H1 (cell line): ENCODE measurements around the gene GPA33. TPM values are rescaled to one million over a fixed set of nuclear protein-coding genes. Genes with fewer than 3 reads are reported as not detected.

ENCODE experiments used
- CTCF ChIA-PET: fragments of 300-600 bp; sonication (Branson Sonifier 250); formaldehyde crosslinking; loops from one replicate; lab custom pipeline; 2021; ENCODE audit not compliant: partially characterized antibody; lab: Charles Lee
- POLR2A ChIA-PET: fragments of 300-600 bp; sonication (Branson Sonifier 250); formaldehyde crosslinking; loops from one replicate; lab custom pipeline; 2021; ENCODE audit warnings: inconsistent platforms; ENCODE audit not compliant: partially characterized antibody; lab: Charles Lee
- DNase-seq, 2 experiments: peaks; one replicate each; pipeline versions ENCODE4 v3.0.0 to v3.0.0-alpha.2; 2010 to 2022; ENCODE audit warnings: low spot score in 2 of 2, low read depth in 1 of 2, mixed read lengths in 1 of 2
- FAIRE-seq: peaks from 2 replicates; lab custom pipeline; 2011; peaks lifted over from hg19 to GRCh38; lab: Jason Lieb, UNC
- H2AFZ ChIP-seq: 2 replicates; pipeline ENCODE4 v1.8.1; 2012; ENCODE audit warnings: low read length, inconsistent platforms
- H2AK5ac ChIP-seq: 2 replicates; pipeline ENCODE4 v1.6.1; 2013; ENCODE audit warnings: low read depth, low read length
- H2BK120ac ChIP-seq: replicated peaks from 2 replicates; pipeline ENCODE3; 2013; ENCODE audit warnings: low read depth, low read length, inconsistent platforms
- H2BK12ac ChIP-seq: 2 replicates; pipeline ENCODE4 v1.6.1; 2013; ENCODE audit warnings: low read depth, low read length
- H2BK15ac ChIP-seq: 2 replicates; pipeline ENCODE4 v1.6.1; 2013; ENCODE audit warnings: low read length
- H2BK20ac ChIP-seq: 2 replicates; pipeline ENCODE4 v1.6.1; 2013; ENCODE audit warnings: low read length
- H2BK5ac ChIP-seq: 2 replicates; pipeline ENCODE4 v1.6.1; 2013; ENCODE audit warnings: low read depth, low read length
- H3K14ac ChIP-seq: 2 replicates; pipeline ENCODE4 v1.6.1; 2013; ENCODE audit warnings: inconsistent platforms; ENCODE audit not compliant: insufficient read length
- H3K18ac ChIP-seq: 2 replicates; pipeline ENCODE4 v1.6.1; 2013; ENCODE audit warnings: low read length; ENCODE audit errors: extremely low read depth
- H3K23ac ChIP-seq: 2 replicates; pipeline ENCODE4 v1.6.1; 2013; ENCODE audit warnings: inconsistent platforms; ENCODE audit not compliant: insufficient read length
- H3K23me2 ChIP-seq: 2 replicates; pipeline ENCODE4 v1.6.1; 2013; ENCODE audit warnings: low read depth, low read length
- H3K27ac ChIP-seq: 2 replicates; pipeline ENCODE4 v1.6.1; 2011; ENCODE audit warnings: low read depth, low read length, inconsistent platforms
- H3K27me3 ChIP-seq, 4 experiments: replicated peaks in 1 of 4; 1 replicate in 1 of 4; 2 replicates in 3 of 4; pipeline versions ENCODE4 v1.6.1 to v1.8.1; 2011 to 2013; ENCODE audit warnings: low read length in 3 of 4, mild to moderate bottlenecking in 3 of 4, inconsistent platforms in 2 of 4, mixed read lengths in 2 of 4, moderate library complexity in 1 of 4; ENCODE audit not compliant: control insufficient read depth in 3 of 4, insufficient read depth in 3 of 4; ENCODE audit errors: extremely low read depth in 1 of 4
- H3K36me3 ChIP-seq, 4 experiments: 2 replicates each; pipeline versions ENCODE4 v1.6.1 to v1.8.1; 2011 to 2013; ENCODE audit warnings: mild to moderate bottlenecking in 4 of 4, low read length in 3 of 4, moderate library complexity in 2 of 4, control low read depth in 1 of 4, inconsistent platforms in 1 of 4; ENCODE audit not compliant: insufficient read depth in 4 of 4, control insufficient read depth in 2 of 4
- H3K4ac ChIP-seq: replicated peaks from 2 replicates; pipeline ENCODE3; 2013; ENCODE audit warnings: low read length, low read depth, mixed read lengths, inconsistent platforms; ENCODE audit not compliant: insufficient read length
- H3K4me1 ChIP-seq, 4 experiments: replicated peaks in 1 of 4; 1 replicate in 1 of 4; 2 replicates in 3 of 4; pipeline versions ENCODE4 v1.6.1 to v1.8.1; 2011 to 2013; ENCODE audit warnings: low read length in 3 of 4, inconsistent platforms in 2 of 4, mixed read lengths in 1 of 4; ENCODE audit not compliant: insufficient read depth in 4 of 4, control insufficient read depth in 3 of 4
- H3K4me2 ChIP-seq, 2 experiments: 2 replicates each; pipeline versions ENCODE4 v1.6.1 to v1.8.1; 2011 to 2013; ENCODE audit warnings: low read depth in 2 of 2, low read length in 2 of 2, control low read depth in 1 of 2, inconsistent platforms in 1 of 2, mild to moderate bottlenecking in 1 of 2; ENCODE audit not compliant: insufficient read depth in 1 of 2
- H3K4me3 ChIP-seq, 4 experiments: fragments of 200-600, 300-600 bp in 1 of 4; sonication (generic), shearing (Covaris generic), sonication (Bioruptor Twin) in 1 of 4; 2 replicates each; pipeline versions ENCODE4 v1.5.1 to v1.8.1; 2011 to 2016; ENCODE audit warnings: low read length in 4 of 4, low read depth in 3 of 4, control low read depth in 2 of 4, inconsistent platforms in 2 of 4, mild to moderate bottlenecking in 2 of 4, mixed read lengths in 1 of 4, moderate library complexity in 1 of 4; ENCODE audit not compliant: insufficient read depth in 2 of 4; ENCODE audit errors: extremely low read depth in 1 of 4
- H3K56ac ChIP-seq: replicated peaks from 2 replicates; pipeline ENCODE3; 2013; ENCODE audit warnings: low read depth, mild to moderate bottlenecking, mixed read lengths, low read length, inconsistent platforms; ENCODE audit not compliant: insufficient read length
- H3K79me1 ChIP-seq: 2 replicates; pipeline ENCODE4 v1.6.1; 2013; ENCODE audit warnings: low read depth, low read length, control low read depth
- H3K79me2 ChIP-seq, 2 experiments: 2 replicates each; pipeline versions ENCODE4 v1.6.1 to v1.8.1; 2012 to 2013; ENCODE audit warnings: low read length in 2 of 2, mild to moderate bottlenecking in 2 of 2, inconsistent platforms in 1 of 2; ENCODE audit not compliant: insufficient read depth in 2 of 2, control insufficient read depth in 1 of 2
- H3K9ac ChIP-seq, 4 experiments: replicated peaks in 1 of 4; 1 replicate in 1 of 4; 2 replicates in 3 of 4; pipeline versions ENCODE4 v1.6.1 to v1.8.1; 2011 to 2013; ENCODE audit warnings: low read depth in 3 of 4, low read length in 3 of 4, control low read depth in 2 of 4, mild to moderate bottlenecking in 2 of 4, moderate library complexity in 2 of 4, inconsistent platforms in 1 of 4; ENCODE audit errors: extremely low read depth in 1 of 4
- H3K9me3 ChIP-seq, 2 experiments: 2 replicates each; pipeline versions ENCODE4 v1.6.1 to v1.8.1; 2012 to 2013; ENCODE audit warnings: mild to moderate bottlenecking in 2 of 2, moderate library complexity in 2 of 2, control low read depth in 1 of 2, inconsistent platforms in 1 of 2, low read depth in 1 of 2, low read length in 1 of 2, mixed read lengths in 1 of 2; ENCODE audit not compliant: insufficient read depth in 2 of 2
- H4K20me1 ChIP-seq, 2 experiments: replicated peaks in 1 of 2; 2 replicates each; pipeline versions ENCODE3 to v1.8.1; 2011 to 2013; ENCODE audit warnings: inconsistent platforms in 2 of 2, low read length in 2 of 2, mild to moderate bottlenecking in 1 of 2; ENCODE audit not compliant: insufficient read depth in 2 of 2, control insufficient read depth in 1 of 2
- H4K5ac ChIP-seq: 2 replicates; pipeline ENCODE4 v1.6.1; 2013; ENCODE audit warnings: low read length, low read depth, mixed read lengths, inconsistent platforms; ENCODE audit not compliant: insufficient read length
- H4K8ac ChIP-seq: 2 replicates; pipeline ENCODE4 v1.8.0; 2013; ENCODE audit warnings: mild to moderate bottlenecking, moderate library complexity, low read length, inconsistent platforms; ENCODE audit not compliant: insufficient read depth; ENCODE audit errors: extremely low read depth
- H4K91ac ChIP-seq: replicated peaks from 2 replicates; pipeline ENCODE3; 2013; ENCODE audit warnings: low read length, mixed read lengths, inconsistent platforms; ENCODE audit not compliant: insufficient read length
- ASH2L ChIP-seq: fragments of 200-600, 300-600 bp; sonication (generic); IDR thresholded peaks from one replicate; pipeline ENCODE4 v1.7.1; 2017; ENCODE audit warnings: low read length
- CTBP2 ChIP-seq: IDR thresholded peaks from 2 replicates; pipeline ENCODE4 v1.7.0; 2011; ENCODE audit warnings: borderline replicate concordance, mild to moderate bottlenecking, moderate library complexity, mixed read lengths, low read length; ENCODE audit not compliant: insufficient read depth, insufficient read length
- EP300 ChIP-seq, 2 experiments: IDR thresholded peaks; 1 replicate in 1 of 2; 2 replicates in 1 of 2; pipeline ENCODE4 v1.6.1; 2011 to 2012; ENCODE audit warnings: low read depth in 2 of 2, low read length in 2 of 2, mild to moderate bottlenecking in 2 of 2, borderline replicate concordance in 1 of 2, inconsistent platforms in 1 of 2, moderate library complexity in 1 of 2
- FOSL1 ChIP-seq: IDR thresholded peaks from 2 replicates; pipeline ENCODE4 v1.6.1; 2011; ENCODE audit warnings: mild to moderate bottlenecking, low read depth, low read length, moderate library complexity; ENCODE audit not compliant: insufficient read depth
- POLR2A ChIP-seq, 2 experiments: IDR thresholded peaks; 1 replicate in 1 of 2; 2 replicates in 1 of 2; pipeline ENCODE4 v1.6.1; 2011; ENCODE audit warnings: low read depth in 2 of 2, low read length in 2 of 2, mild to moderate bottlenecking in 2 of 2; ENCODE audit errors: control extremely low read depth in 1 of 2
- POU5F1 ChIP-seq: IDR thresholded peaks from 2 replicates; pipeline ENCODE4 v1.6.1; 2011; ENCODE audit warnings: low read depth, mild to moderate bottlenecking, low read length, moderate library complexity
- RFX5 ChIP-seq: IDR thresholded peaks from 2 replicates; pipeline ENCODE4 v1.6.1; 2011; ENCODE audit warnings: low read depth, low read length, improper control_type of control experiment, borderline replicate concordance
- SIX5 ChIP-seq: IDR thresholded peaks from 2 replicates; pipeline ENCODE4 v1.6.1; 2011; ENCODE audit warnings: mild to moderate bottlenecking, low read depth, low read length
- TAF1 ChIP-seq: IDR thresholded peaks from 2 replicates; pipeline ENCODE4 v1.6.1; 2011; ENCODE audit warnings: mild to moderate bottlenecking, low read depth, low read length
- USF2 ChIP-seq: IDR thresholded peaks from 2 replicates; pipeline ENCODE4 v1.6.1; 2011; ENCODE audit warnings: low read length, improper control_type of control experiment
- WGBS, 2 experiments: shearing (Covaris generic) in 1 of 2; methylation state at CpG; one replicate each; pipeline versions ENCODE4 v1.1.6 to v1.1.7; 2013 to 2015; ENCODE audit warnings: low lambda C conversion rate in 2 of 2, mixed read lengths in 2 of 2, inconsistent platforms in 1 of 2, low coverage in 1 of 2, missing lambda C conversion rate in 1 of 2; ENCODE audit not compliant: insufficient replicate concordance in 2 of 2, insufficient coverage in 1 of 2, insufficient read length in 1 of 2; ENCODE audit errors: extremely low coverage in 1 of 2, missing lambda C conversion rate in 1 of 2; 5-methylcytosine and 5-hydroxymethylcytosine counted together
- polyA plus RNA-seq, 7 experiments: library from polyadenylated mRNA; depleted of rRNA in 3 of 7; stranded (reverse) in 5 of 7; unstranded in 2 of 7; fragments of >200 nt in 5 of 7; fragments of 200-250 nt in 2 of 7; gene quantifications; 1 replicate in 5 of 7; 2 replicates in 1 of 7; 4 replicates in 1 of 7; pipeline versions ENCODE4 v1.2.1 to v1.2.3, GENCODE V29; 2011 to 2013; ENCODE audit warnings: missing spikeins in 2 of 7, mixed read lengths in 2 of 7
- total RNA-seq: library from RNA; stranded (reverse); fragmentation: NEBNext Ultra II Directional; extraction: Animal tissue kit (Norgen Biotek cat#: 25700); gene quantifications from 2 replicates; pipeline ENCODE4 v1.2.1, GENCODE V29; 2021

The GPA33 gene
- total and polyA plus RNA-seq, 2 of the 8 experiments (the other 6 are each of a cell fraction or from before 2014, with no cell fraction given): 0.19 to 0.67 TPM

GRCh38 chr1:167082511-167083027 lies 7.6 kb downstream of the GPA33 start:
- Histone ChIP-seq H3K23me2 (no peaks in the 10 kb centered on the region; the same call in 1 of the 2 replicates), H2BK120ac (no peak overlapping the region), H3K27ac (no peak overlapping the region), H4K91ac (no peak overlapping the region), H2AK5ac (no peak overlapping the region), H3K36me3 (no peaks in the 10 kb centered on the region), H3K27me3 (no peaks in the 10 kb centered on the region; a peak in 1 of 7 replicates), H3K23ac (no peak overlapping the region), H3K14ac (no peak overlapping the region), H3K79me2 (no peaks in the 10 kb centered on the region), H3K4me3 (no peak overlapping the region), H3K4me2 (no peak overlapping the region), H3K9ac (no peak overlapping the region), H3K18ac (no peak overlapping the region), H2BK15ac (0 out of 2 replicates have a peak overlapping the region, but pooled peaks have one; percentile 21), H2BK12ac (no peak overlapping the region), H4K8ac (no peak overlapping the region; the same call in 1 of the 2 replicates), H4K5ac (no peak overlapping the region), H3K4ac (no peak overlapping the region), H2AFZ (no peak overlapping the region), H4K20me1 (no peaks in the 10 kb centered on the region), H3K56ac (no peak overlapping the region), H3K4me1 (peaks cover 0 to 4% (median 0%) of the 10 kb centered on the region in 4 experiments; a peak in 3 of 7 replicates), H2BK5ac (no peak overlapping the region), H3K79me1 (no peaks in the 10 kb centered on the region), H2BK20ac (no peak overlapping the region), H3K9me3 (peaks cover 0 to 4% of the 10 kb centered on the region in 2 experiments; a peak in 2 of 4 replicates)
- CTCF ChIA-PET: interaction anchor here (0.5 to 2.1 kb wide), 9 partner anchors 8 to 290 kb away, joined by 3 to 6 read pairs (median 3); partner anchors contain the start of gene GPA33
- FAIRE-seq (no peak), DNase-seq (no peak)
- TF ChIP-seq EP300 (IDR thresholded peaks at IDR 0.05; ENCODE audit: borderline replicate concordance in 1 of 2, low read depth in 2 of 2, low read length in 2 of 2): no peak
- no peak for TF ChIP-seq USF2
- TF ChIP-seq SIX5: no peak
- no peak for TF ChIP-seq POLR2A (IDR thresholded peaks at IDR 0.05; ENCODE audit: control extremely low read depth in 1 of 2, low read depth in 2 of 2, low read length in 2 of 2)
- TF ChIP-seq RFX5: no peak
- no peak for TF ChIP-seq FOSL1
- no peak for TF ChIP-seq ASH2L
- TF ChIP-seq TAF1: no peak
- TF ChIP-seq CTBP2: no peak
- no peak for TF ChIP-seq POU5F1
- POLR2A ChIA-PET: interaction anchor here (0.8 kb wide), 1 partner anchor 137 kb away, joined by 3 read pairs; no protein-coding TSS in a partner anchor
- 84% methylated on average over 8 of the region's 11 CpGs; no CpG with 5 or more reads in 1 of the 2 experiments for WGBS, 2 experiments
